Measurements from ENCODE around the gene RBM17.

Gene RBM17

DNA sequence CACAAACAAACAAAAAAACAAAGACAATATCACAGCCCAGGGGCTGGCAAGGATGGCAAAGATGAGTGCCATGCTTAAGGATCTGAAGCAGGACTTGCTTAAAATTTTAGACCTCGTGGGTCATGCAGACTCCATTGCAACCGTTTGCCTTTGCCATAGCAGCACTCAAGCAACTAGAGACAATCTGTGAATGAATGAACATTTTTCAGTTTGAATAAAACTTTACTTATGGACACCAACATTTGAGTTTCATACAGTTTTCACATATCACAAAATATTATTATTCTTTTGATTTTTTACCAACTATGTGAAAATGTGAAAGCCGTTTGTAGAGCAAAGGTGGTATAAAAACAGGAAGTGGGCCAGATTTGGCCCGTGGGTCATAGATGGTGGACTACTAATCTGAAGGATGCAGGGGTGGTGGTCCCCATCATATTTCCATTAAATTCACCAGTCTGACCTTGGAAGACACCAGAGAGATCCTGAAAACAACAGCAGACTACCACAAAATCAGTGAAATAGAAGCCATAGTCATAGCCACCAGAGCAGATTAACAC, 8.3 kb upstream of the RBM17 start:
- Histone ChIP-seq H3K9me3 (ENCODE audit: low read depth, low read length) (no peaks in the 10 kb centered on the region), H3K36me3 (ENCODE audit: insufficient read depth, low read length) (no peaks in the 10 kb centered on the region), H3K4me3 (no peak overlapping the region), H3K9ac (ENCODE audit: insufficient read length) (no peak overlapping the region), H3K27ac (no peak overlapping the region)
- TF ChIP-seq EZH2 (IDR thresholded peaks at IDR 0.05), result no peak
- no peak for TF ChIP-seq POLR2AphosphoS5 (IDR thresholded peaks at IDR 0.05; ENCODE audit: borderline replicate concordance, low read depth, low read length)
- TF ChIP-seq FOXP2 (optimal IDR thresholded peaks at IDR 0.05; ENCODE audit: control extremely low read depth, extremely low read length, insufficient read depth), result no peak
- DNase-seq (ENCODE audit: low read depth, low spot score), result no peak

DNA sequence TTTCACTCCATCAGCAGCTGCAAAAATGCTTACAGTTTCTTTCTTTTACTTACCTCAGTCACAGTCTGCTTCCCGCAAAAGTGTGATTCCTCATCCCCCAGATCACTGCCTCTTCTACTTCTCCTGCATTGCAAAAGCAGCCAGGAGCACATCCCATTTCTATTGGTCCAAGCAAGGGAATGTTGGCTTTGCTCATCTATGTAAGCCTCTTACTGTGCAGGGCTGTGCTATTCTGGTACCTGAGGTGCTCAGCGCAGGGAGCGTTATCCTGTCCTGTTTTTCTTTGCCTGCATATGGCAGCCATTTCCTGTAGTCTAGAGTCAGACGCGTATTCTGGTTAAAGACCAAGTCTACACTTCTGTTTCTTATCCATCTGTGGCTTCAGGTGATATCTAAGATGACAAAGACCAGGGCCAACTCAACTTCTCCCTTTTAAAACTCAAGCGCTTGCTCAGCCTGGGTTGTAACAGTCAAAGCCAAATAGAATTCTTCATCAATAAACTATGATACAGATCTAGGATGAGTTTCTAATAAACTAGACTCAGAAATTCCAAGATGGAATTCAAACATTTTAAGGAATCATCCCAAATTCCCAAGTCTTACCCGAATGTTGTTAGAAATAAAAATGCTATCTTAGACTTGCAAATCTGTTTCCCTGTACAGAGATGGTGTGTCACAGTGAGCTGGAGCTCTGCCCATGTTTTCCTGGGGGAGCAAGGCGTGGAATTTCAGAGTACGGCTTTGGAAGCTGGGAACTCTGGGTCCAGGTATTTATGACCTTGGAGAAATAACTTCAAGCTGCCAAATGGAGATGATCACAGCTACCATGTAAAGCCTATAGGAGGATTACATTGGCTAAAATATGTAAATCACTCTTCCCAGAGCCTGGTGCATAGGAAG, 6.1 kb upstream of the RBM17 start:
- no peaks in the 10 kb centered on the region for H3K9me3 ChIP-seq (ENCODE audit: low read depth, low read length)
- H3K27ac ChIP-seq, result no peak overlapping the region
- TF ChIP-seq FOXP2 (optimal IDR thresholded peaks at IDR 0.05; ENCODE audit: control extremely low read depth, extremely low read length, insufficient read depth) (no peak), EZH2 (IDR thresholded peaks at IDR 0.05) (no peak), POLR2AphosphoS5 (IDR thresholded peaks at IDR 0.05; ENCODE audit: borderline replicate concordance, low read depth, low read length) (no peak)
- no peak overlapping the region for H3K9ac ChIP-seq (ENCODE audit: insufficient read length)
- H3K36me3 ChIP-seq (ENCODE audit: insufficient read depth, low read length), result no peaks in the 10 kb centered on the region
- no peak for DNase-seq (ENCODE audit: low read depth, low spot score)
- no peak overlapping the region for H3K4me3 ChIP-seq

- no peaks in the 10 kb centered on the region for H3K36me3 ChIP-seq (ENCODE audit: insufficient read depth, low read length)
- H3K9me3 ChIP-seq (ENCODE audit: low read depth, low read length), result no peaks in the 10 kb centered on the region
- no peak overlapping the region for H3K27ac ChIP-seq
- no peak overlapping the region for H3K4me3 ChIP-seq
- TF ChIP-seq EZH2 (IDR thresholded peaks at IDR 0.05) (no peak), FOXP2 (optimal IDR thresholded peaks at IDR 0.05; ENCODE audit: control extremely low read depth, extremely low read length, insufficient read depth) (no peak), POLR2AphosphoS5 (IDR thresholded peaks at IDR 0.05; ENCODE audit: borderline replicate concordance, low read depth, low read length) (no peak)
- no peak for DNase-seq (ENCODE audit: low read depth, low spot score)
- H3K9ac ChIP-seq (ENCODE audit: insufficient read length), result no peak overlapping the region
Observed at GRCh38 chr10:6083523-6084475, 5.0 kb upstream of the RBM17 start.

- no peaks in the 10 kb centered on the region for H3K36me3 ChIP-seq (ENCODE audit: insufficient read depth, low read length)
- DNase-seq (ENCODE audit: low read depth, low spot score), result no peak
- no peaks in the 10 kb centered on the region for H3K9me3 ChIP-seq (ENCODE audit: low read depth, low read length)
- no peak overlapping the region for H3K4me3 ChIP-seq
- TF ChIP-seq FOXP2 (optimal IDR thresholded peaks at IDR 0.05; ENCODE audit: control extremely low read depth, extremely low read length, insufficient read depth) (peak; percentile 74), POLR2AphosphoS5 (IDR thresholded peaks at IDR 0.05; ENCODE audit: borderline replicate concordance, low read depth, low read length) (no peak)
- no peak overlapping the region for H3K9ac ChIP-seq (ENCODE audit: insufficient read length)
- no peak overlapping the region for H3K27ac ChIP-seq
Observed at GRCh38 chr10:6086375-6087233, 2.2 kb upstream of the RBM17 start.

DNA sequence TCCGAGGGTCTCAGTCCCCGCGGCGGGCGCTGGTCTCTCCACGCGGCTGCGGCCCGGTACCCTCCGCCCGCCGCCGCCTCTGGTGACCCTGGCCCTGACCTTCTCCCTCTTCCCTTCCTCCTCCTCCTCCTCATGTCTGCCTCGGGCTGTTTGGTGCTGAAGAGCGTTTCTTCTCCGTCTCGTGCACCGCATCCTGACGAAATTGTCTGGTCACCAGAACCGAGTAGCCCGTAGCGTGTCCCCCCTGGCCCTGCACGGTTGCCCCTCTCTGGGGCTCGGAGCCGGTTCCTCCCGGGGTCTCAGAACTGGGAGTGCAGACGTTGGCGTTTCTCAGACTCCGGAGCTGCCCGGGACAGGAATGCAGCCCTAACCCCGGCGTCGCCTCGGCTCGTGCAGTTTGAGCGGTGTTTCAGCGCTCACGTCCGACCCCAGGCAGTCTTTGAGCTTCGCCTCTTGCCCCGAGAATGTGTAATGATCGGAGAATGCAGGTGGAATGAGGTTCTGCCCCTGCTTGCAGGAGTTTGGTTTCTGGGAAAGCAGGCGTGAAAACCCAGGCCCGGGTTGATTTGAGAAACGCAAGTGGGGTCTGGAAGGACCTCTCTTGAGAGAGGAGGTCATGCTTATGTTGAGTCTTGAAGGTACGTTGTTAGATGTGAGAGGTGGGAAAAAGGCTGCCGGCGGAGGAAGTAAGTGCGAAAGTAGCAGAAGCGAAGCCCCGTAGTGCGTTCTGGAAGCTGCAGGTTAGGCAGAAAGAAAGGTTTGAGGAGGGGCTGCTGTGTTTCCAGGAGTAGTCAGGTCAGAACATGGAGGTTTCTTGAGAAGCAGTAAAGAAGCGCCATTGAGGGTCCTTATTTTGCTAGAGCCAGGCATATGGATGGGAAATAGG, 743 bp downstream of the RBM17 start:
- no peak for TF ChIP-seq POLR2AphosphoS5 (IDR thresholded peaks at IDR 0.05; ENCODE audit: borderline replicate concordance, low read depth, low read length)
- no peak for TF ChIP-seq FOXP2 (optimal IDR thresholded peaks at IDR 0.05; ENCODE audit: control extremely low read depth, extremely low read length, insufficient read depth)
- TF ChIP-seq EZH2 (IDR thresholded peaks at IDR 0.05), result no peak
- H3K9me3 ChIP-seq (ENCODE audit: low read depth, low read length), result no peaks in the 10 kb centered on the region
- no peaks in the 10 kb centered on the region for H3K36me3 ChIP-seq (ENCODE audit: insufficient read depth, low read length)
- H3K9ac ChIP-seq (ENCODE audit: insufficient read length), result peak overlapping the region; percentile 84
- peak overlapping the region; percentile 81 for H3K4me3 ChIP-seq
- no peak for DNase-seq (ENCODE audit: low read depth, low spot score)
- H3K27ac ChIP-seq, result no peak overlapping the region

DNA sequence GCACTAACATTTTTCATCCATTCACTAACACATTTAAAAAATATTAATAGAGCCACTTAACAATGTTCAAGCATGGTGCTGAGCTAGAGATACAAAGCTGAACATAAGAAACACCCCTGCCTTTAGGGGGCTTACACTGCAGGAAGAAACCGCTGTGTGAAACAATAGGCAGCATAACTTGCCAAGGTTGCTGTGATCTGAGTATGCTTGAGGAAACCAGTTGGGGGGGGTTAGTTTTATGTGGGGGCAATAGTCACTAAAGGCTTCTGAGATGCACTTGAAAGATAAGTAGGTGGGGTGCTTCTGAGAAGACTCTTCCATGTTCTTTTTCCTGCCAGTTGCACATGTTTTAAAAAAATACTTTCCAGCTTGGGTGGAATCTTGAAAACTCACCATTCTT, 2.8 kb downstream of the RBM17 start:
- no peak overlapping the region; the same call in 1 of the 2 replicates for H3K27ac ChIP-seq

More for the DNA sequence above, 2.8 kb downstream of the RBM17 start:
- no peak for TF ChIP-seq EZH2 (IDR thresholded peaks at IDR 0.05)
- TF ChIP-seq POLR2AphosphoS5 (IDR thresholded peaks at IDR 0.05; ENCODE audit: borderline replicate concordance, low read depth, low read length), result no peak
- TF ChIP-seq FOXP2 (optimal IDR thresholded peaks at IDR 0.05; ENCODE audit: control extremely low read depth, extremely low read length, insufficient read depth), result no peak
- H3K9me3 ChIP-seq (ENCODE audit: low read depth, low read length), result no peaks in the 10 kb centered on the region
- no peaks in the 10 kb centered on the region for H3K36me3 ChIP-seq (ENCODE audit: insufficient read depth, low read length)
- peak overlapping the region; percentile 25 for H3K4me3 ChIP-seq
- no peak for DNase-seq (ENCODE audit: low read depth, low spot score)
- H3K9ac ChIP-seq (ENCODE audit: insufficient read length), result no peak overlapping the region

Measured in SK-N-MC (cell line).